NCI-H2227 (cell line): ENCODE results near the gene GCNT2.
"Not testable (repeated sequence)": the region's sequence is repeated elsewhere in the genome, so short reads cannot be mapped to it uniquely, and the experiment has no call there.

Experiments
- DNase-seq: peaks from one replicate; lab custom pipeline; 2025; ENCODE audit not compliant: unreplicated experiment; lab: John Stamatoyannopoulos, UW

GCNT2 gene

DNA sequence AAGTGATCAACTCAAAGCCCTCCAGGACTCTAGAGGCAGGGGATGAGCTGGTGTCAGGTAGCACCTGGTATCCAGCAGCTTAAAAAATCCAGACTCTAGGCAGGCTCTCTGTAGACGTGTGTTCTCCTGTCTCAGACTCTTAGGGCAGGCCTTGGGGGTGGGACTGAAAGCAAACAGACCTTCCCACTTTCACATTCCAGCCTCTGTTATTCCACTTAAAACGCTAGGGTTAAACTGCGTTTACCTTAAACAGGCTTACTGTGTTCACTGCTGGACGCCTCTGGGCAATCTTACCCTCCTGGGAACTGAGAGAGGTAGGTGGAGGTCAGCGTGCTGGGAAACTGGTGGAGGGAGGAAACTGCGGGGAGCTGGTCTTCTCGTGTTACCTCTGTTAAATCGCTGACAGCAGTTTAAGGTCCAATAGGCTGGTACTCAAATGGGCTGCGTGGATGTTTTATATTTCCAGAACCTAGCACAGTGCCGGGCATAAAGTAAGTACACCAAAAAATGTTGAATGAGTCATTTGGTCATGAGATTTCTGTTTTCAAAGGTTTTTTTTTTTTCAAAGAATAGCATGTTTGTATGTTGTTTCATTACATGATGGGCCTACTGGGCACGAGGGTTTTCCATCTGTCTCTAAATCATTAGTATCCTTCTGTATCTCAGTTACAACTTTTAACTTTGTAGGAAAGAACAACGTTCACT is at the start of gene GCNT2:
Gene GCNT2, plus strand, starts transcription at position 248 of the 705 bp plus-strand sequence. CDS start 7,561 bp downstream, outside the sequence.
- peak; percentile 28 for DNase-seq

DNA sequence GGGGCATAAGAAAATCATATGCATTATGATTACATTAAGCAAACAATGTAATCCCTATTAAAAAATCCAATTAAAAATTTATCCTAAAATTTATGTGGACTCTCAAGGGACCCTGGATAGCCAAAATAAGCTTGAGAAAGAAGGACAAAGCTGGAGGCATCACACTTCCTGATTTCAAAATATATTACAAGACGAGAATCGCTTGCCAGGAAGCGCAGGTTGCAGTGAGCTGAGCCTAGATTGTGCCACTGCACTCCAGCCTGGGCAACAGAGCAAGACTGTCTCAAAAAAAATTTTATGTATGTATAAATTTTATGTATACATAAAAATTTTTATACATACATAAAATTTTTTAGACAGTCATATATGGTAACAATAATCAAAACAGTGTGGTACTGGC is 48.5 kb upstream of the GCNT2 start:
- no peak for DNase-seq

DNA sequence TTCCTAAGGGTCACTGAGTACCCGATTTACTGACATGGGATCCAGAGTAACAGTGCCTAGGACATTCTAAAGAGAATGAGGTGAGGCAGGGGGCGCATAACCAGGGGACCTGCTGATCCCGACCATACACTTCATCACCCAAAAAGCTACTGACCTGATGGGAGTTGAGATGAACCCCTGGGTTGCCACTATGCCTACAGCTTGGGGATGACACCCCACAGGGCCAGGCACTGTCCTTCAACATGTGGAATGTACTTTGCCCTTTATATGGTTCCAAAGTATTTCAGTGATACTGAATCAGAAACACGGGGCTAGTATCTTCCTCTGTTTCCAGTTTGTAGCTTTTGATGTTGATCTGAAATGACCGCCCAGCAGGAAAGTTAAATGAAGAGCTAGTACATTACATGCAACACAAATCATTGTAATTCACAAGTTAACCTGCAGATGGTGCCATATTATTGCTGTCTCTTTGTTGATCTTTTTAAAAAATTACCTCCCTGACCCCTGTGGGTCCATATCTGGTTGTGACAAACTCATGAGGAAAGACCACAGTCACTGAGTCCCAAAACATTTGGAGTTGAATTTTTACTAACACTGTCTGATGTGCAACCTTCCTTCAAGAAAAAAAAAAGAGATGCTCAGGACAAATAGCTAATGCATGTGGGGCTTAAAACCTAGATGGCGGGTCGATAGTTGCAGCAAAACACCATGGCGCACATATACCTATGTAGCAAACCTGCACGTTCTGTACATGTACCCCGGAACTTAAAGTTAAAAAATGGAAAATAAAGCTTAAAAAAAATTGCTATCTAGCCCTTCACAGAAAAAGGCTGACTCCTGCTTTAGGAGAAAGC is 42.7 kb upstream of the GCNT2 start:
- peak; percentile 58 for DNase-seq

DNA sequence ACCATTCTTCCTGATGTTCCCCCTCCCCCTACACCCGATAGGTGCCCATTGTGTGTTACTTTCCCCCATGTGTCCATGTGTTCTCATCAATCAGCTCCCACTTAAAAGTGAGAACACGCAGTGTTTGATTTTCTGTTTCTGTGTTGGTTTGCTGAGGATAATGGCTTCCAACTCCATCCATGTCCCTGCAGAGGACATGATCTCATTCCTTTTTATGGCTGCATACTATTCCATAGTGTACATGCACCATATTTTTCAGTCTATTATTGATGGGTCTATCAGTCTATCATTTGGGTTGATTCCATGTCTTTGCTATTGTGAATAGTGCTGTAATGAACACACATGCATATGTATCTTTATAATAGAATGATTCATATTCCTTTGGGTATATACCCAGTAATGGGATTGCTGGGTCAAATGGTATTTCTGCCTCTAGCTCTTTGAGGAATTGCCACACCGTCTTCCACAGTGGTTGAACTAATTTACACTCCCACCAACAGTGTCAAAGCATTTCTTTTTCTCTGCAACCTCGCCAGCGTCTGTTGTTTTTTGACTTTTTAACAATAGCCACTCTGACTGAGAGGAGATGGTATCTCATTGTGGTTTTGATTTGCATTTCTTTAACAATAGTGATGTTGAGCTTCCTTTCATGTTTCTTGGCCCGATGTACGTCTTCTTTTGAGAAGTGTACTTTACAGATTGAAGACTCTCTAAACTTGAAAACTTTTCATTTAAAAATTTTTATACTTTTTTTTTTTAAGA is 41.0 kb upstream of the GCNT2 start:
- DNase-seq, result no peak

DNA sequence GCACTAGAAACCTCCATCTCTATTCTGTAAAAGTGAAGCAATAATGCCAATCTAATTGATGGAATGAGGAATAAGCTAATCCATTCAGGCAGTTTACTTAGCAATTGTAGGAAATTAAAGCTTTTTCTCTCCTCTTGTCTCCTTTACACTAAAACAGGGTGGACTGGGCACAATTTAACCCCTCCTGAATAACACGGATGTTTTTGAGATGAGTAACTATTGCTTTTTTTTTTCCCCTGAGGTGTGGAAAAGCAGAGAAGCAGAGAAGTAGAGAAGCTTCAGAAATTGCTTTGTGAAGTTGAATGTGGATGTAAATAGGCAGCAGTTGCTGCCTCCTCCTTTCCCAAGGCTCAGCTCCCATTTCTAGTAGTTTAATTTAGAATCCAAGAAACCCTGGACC is 40.0 kb upstream of the GCNT2 start:
- DNase-seq, result no peak

DNA sequence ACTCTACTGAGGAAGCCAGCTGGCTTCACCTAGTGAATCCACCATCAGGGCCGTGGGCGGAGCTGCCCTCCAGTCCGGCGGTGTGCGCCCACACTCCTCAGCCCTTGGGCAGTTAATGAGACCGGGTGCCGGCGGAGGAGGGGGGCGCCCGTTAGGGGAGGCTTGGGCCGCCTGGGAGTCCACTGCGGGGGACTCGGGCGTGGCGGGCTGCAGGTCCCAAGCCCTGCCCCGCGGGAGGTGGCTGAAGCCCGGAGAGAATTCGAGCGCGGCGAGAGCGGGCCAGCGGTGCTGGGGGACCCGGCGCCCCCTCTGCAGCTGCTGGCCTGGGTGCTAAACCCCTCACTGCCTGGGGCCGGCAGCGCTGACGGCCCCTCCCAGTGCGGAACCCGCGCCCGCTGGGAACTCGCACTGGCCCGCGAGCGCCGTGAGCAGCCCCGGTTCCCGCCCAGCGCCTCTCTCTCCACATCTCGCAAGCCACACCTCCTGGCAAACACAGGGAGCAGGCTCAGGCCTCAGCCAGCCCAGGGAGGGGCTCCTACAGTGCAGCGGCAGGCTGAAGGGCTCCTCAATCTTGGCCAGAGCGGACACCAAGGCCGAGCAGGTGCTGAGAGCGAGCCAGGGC is 38.4 kb upstream of the GCNT2 start:
- no peak for DNase-seq

DNA sequence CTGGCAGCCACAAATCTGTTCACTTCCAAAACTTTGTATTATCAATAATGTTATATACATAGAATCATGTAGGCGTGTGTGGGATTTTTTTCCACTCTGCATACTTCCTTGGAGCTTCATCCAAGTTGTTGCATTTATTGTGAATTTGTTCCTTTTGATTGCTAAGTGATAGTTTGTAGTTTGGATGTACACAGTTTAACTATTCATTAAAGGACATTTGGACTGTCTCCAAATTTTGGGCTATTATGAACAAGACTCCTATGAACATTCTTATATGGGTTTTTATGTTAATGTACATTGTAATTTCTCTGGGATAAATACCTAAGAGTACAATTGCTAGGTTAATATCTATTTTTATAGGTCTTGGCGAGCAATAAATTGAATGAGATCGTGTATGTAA is 36.2 kb upstream of the GCNT2 start:
- DNase-seq, result no peak

- no peak for DNase-seq
Observed at GRCh38 chr6:10485406-10485805, 35.7 kb upstream of the GCNT2 start.

DNA sequence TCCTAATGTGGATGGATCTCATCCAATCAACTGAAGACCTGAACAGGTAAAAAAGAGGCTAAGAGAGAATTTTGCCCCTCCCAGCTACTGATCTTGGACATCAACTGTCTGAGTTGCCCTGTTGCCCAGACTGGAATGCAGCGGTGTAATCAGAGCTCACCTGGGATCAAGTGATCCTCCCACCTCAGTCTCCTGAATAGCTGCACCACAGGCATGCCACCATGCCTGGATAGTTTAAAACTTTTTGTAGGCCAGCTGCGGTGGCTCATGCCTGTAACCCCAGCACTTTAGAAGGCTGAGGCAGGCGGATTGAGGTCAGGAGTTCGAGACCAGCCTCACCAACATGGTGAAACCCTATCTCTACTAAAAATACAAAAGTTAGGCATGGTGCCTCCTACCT is 34.9 kb upstream of the GCNT2 start:
- DNase-seq, result no peak

DNA sequence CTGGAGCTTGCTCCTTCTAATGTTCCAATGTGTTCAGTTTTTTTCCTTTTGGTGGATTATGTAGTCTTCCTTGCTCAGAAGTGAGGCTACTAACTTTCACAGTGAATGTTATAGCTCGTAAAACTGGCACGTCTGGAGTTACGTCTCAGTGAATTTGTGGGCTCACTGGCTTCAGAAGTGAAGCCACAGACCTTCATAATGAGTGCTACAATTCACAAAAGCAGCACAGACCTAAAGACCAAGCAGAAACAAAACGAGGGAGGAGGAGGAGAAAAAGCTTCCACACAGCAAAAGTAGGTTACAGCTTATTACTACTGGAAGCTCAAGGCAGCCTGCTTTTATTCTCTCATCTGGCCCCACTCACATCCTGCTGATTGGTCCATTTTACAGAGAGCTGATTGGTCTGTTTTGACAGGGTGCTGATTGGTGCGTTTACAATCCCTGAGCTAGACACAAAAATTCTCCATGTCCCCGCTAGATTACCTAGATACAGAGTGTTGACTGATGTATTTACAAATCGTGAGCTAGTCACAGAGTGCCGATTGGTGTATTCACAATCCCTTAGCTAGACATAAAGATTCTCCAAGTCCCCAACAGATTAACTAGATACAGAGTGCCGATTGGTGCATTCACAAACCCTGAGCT is 34.1 kb upstream of the GCNT2 start:
- not testable (repeated sequence) for DNase-seq

- DNase-seq, result no peak
Observed at GRCh38 chr6:10487668-10488327, 33.4 kb upstream of the GCNT2 start.

DNA sequence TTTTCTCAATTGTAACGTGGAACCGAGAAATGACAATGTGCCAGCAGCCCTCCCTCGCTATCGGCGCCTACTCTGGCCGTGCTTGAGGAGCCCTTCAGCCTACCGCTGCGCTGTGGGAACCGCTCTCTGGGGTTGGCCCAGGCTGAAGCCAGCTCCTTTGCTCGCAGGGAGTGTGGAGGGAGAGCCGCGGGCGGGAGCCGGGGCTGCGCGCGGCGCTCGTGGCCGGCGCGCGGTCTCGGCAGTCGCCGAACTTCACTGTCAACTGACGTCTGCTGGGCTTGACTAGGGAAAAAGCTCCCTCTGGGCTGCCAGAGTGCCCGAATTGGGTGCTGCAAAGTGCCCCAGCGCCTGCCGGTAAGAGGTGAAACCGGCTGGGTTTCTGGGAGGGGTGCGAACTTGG is 29.7 kb upstream of the GCNT2 start:
- DNase-seq, result no peak

GRCh38 chr6:10491905-10492304 is 29.2 kb upstream of the GCNT2 start:
- not testable (repeated sequence) for DNase-seq

- no peak for DNase-seq
Observed at GRCh38 chr6:10495029-10495428, 26.1 kb upstream of the GCNT2 start.

GRCh38 chr6:10505529-10505928 is 15.6 kb upstream of the GCNT2 start:
- peak; percentile 61 for DNase-seq

- no peak for DNase-seq
Observed at GRCh38 chr6:10507298-10507697, 13.9 kb upstream of the GCNT2 start.

- no peak for DNase-seq
Observed at GRCh38 chr6:10507715-10508114, 13.4 kb upstream of the GCNT2 start.

GRCh38 chr6:10510592-10511367 is 10.4 kb upstream of the GCNT2 start:
- DNase-seq, result peak; percentile 59

DNA sequence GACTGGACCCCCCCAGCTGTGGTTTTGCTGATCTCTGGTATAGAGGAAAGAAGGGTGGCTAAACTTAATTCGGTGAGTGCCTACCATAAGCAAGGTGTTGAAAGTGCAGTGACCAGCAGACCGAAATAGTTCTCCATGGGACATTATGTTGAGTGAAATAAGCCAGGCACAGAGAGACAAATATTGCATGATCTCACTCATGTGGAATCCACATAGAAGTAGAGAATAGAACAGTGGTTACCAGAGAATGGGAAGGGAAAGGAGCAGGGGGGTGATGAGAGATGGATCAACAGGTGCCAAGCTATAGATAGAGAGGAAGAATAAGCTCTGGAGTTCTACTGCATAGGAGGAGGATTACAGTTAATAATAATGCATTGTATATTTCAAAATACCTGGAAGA is 9.7 kb upstream of the GCNT2 start:
- DNase-seq, result no peak
